ENCODE data around the gene KCNIP1. TPM values are rescaled to one million over a fixed set of nuclear protein-coding genes. Genes with fewer than 3 reads are reported as not detected.

The KCNIP1 gene
- total RNA-seq, 4 donors from 2014 or later: not detected

DNA sequence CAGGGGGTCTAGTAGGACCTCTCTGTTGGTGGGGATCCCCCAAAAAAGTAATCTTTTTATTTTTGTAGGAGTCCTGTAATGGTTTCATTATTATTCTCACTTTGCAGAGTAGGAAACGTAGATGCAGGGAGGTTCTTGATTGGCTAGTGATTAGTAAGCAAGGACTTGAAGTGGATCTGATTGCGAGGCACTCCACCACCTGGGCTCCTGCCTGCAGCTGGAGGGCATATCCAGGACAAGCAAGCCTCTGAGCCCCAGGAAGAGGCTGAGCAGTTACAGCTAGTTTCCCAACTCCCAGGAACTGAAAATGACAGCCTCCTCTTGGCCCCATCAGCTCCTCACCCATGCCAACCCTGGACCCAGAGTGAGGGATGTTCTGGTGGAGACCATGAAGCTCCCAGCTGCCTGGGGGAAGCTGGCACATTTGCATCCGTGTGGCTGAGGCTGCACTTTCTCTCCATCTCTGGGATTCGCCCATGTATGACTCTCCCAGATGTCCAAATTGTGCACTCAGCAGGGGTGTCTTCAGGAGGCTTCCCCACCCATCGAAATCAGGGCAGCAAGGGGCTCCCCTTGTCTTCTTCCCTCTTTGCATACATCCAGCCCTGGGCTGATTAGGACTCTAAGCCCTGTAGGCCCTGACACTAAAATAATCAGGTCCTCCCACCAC, 10.2 kb downstream of the KCNIP1 start:
- Histone ChIP-seq H3K9me3 (no peaks in the 10 kb centered on the region), H3K4me1 (no peaks in the 10 kb centered on the region), H3K27ac (no peak overlapping the region), H3K4me3 (no peak overlapping the region), H3K27me3 (no peaks in the 10 kb centered on the region), H3K36me3 (no peaks in the 10 kb centered on the region)
- DNase-seq: no peak
- TF ChIP-seq, protein P1, sequence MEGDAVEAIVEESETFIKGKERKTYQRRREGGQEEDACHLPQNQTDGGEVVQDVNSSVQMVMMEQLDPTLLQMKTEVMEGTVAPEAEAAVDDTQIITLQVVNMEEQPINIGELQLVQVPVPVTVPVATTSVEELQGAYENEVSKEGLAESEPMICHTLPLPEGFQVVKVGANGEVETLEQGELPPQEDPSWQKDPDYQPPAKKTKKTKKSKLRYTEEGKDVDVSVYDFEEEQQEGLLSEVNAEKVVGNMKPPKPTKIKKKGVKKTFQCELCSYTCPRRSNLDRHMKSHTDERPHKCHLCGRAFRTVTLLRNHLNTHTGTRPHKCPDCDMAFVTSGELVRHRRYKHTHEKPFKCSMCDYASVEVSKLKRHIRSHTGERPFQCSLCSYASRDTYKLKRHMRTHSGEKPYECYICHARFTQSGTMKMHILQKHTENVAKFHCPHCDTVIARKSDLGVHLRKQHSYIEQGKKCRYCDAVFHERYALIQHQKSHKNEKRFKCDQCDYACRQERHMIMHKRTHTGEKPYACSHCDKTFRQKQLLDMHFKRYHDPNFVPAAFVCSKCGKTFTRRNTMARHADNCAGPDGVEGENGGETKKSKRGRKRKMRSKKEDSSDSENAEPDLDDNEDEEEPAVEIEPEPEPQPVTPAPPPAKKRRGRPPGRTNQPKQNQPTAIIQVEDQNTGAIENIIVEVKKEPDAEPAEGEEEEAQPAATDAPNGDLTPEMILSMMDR (IDR thresholded peaks at IDR 0.05): no peak

- no peak for DNase-seq
- no peak for TF ChIP-seq POLR2A (IDR thresholded peaks at IDR 0.05)
- TF ChIP-seq, protein P1 (IDR thresholded peaks at IDR 0.05): no peak
- no peaks in the 10 kb centered on the region for H3K27me3 ChIP-seq
- H3K27ac ChIP-seq: no peak overlapping the region
- no peak overlapping the region for H3K4me3 ChIP-seq
- no peaks in the 10 kb centered on the region for H3K36me3 ChIP-seq
- H3K4me1 ChIP-seq: peaks cover 0 to under 1% (median 0%) of the 10 kb centered on the region in 4 donors
- H3K9me3 ChIP-seq: no peaks in the 10 kb centered on the region
Observed at GRCh38 chr5:170517411-170517810, 13.6 kb downstream of the KCNIP1 start.

GRCh38 chr5:170518277-170518676, 14.5 kb downstream of the KCNIP1 start:
- Histone ChIP-seq H3K4me3 (no peak overlapping the region), H3K9me3 (no peaks in the 10 kb centered on the region), H3K27me3 (no peaks in the 10 kb centered on the region), H3K27ac (no peak overlapping the region), H3K4me1 (peaks cover 0 to 9% (median 0%) of the 10 kb centered on the region in 4 donors), H3K36me3 (no peaks in the 10 kb centered on the region)
- DNase-seq: no peak
- TF ChIP-seq, protein P1 (IDR thresholded peaks at IDR 0.05): no peak
- TF ChIP-seq POLR2A (IDR thresholded peaks at IDR 0.05): no peak

DNA sequence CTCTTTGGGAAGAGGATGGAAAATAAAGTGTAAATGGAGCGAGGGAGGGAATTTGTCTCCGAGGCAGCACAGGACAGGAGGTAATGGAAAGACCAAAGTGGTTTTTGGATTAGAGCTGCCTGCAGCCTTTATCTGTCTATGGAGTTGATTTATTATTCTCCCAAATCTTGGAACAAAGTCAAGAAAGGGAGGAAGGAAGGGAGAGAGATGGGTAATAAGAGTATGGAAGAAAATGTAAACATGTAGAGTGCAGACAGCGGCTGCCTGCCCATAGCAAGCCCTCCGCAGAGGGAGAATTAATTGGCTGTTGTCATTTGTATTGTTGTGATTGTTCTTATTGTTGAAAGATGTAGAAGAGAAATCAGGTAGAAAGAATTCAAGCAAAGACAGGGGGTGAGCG, 15.7 kb downstream of the KCNIP1 start:
- no peak overlapping the region for H3K4me3 ChIP-seq
- H3K36me3 ChIP-seq: no peaks in the 10 kb centered on the region
- peaks cover 0 to 10% (median 0%) of the 10 kb centered on the region in 4 donors for H3K4me1 ChIP-seq
- TF ChIP-seq POLR2A (IDR thresholded peaks at IDR 0.05): no peak
- TF ChIP-seq, protein P1 (IDR thresholded peaks at IDR 0.05): no peak
- no peak for DNase-seq
- no peaks in the 10 kb centered on the region for H3K27me3 ChIP-seq
- no peak overlapping the region for H3K27ac ChIP-seq
- H3K9me3 ChIP-seq: no peaks in the 10 kb centered on the region

GRCh38 chr5:170520372-170520771, 16.6 kb downstream of the KCNIP1 start:
- no peaks in the 10 kb centered on the region for H3K27me3 ChIP-seq

More at GRCh38 chr5:170520372-170520771, 16.6 kb downstream of the KCNIP1 start:
- DNase-seq: no peak
- no peak overlapping the region for H3K27ac ChIP-seq
- H3K36me3 ChIP-seq: no peaks in the 10 kb centered on the region
- H3K4me1 ChIP-seq: peaks cover 0 to 10% (median 0%) of the 10 kb centered on the region in 4 donors
- TF ChIP-seq, protein P1 (IDR thresholded peaks at IDR 0.05): no peak
- TF ChIP-seq POLR2A (IDR thresholded peaks at IDR 0.05): no peak
- H3K4me3 ChIP-seq: no peak overlapping the region
- no peaks in the 10 kb centered on the region for H3K9me3 ChIP-seq
